Sciatic nerve (tissue), 2 donors: Measurements from ENCODE around the gene MCL1. TPM values are rescaled to one million over a fixed set of nuclear protein-coding genes. Genes with fewer than 3 reads are reported as not detected.
A peak's percentile ranks its signal among the peaks of the same experiment; 100 is the strongest.
"Not testable (repeated sequence)": the region's sequence is repeated elsewhere in the genome, so short reads cannot be mapped to it uniquely, and the experiment has no call there.

Source experiments
- ATAC-seq: fragments of 200-7000 bp; cut with Tn5 transposase; one replicate; pipeline ENCODE4 v1.9.1; 2020; ENCODE audit warnings: mild to moderate bottlenecking, moderate library complexity
- DNase-seq: peaks from one replicate; pipeline ENCODE4 v3.0.0-alpha.2; 2020; ENCODE audit warnings: low spot score
- intact Hi-C: fragments of 100-400 bp; cut with DNase I; formaldehyde crosslinking; loops from one replicate; pipeline ENCODE4 v1.14.2; 2022
- total RNA-seq: library from RNA; stranded (reverse); fragmentation: NEBNext Ultra II Directional; extraction: Animal tissue kit (Norgen Biotek cat#: 25700); gene quantifications from one replicate; pipeline ENCODE4 v1.2.1, GENCODE V29; 2021
- donor health status: DM: no; HTN: no; CAD: no.
- donor health status: DM: no; HTN: no; CAD: no.

Gene MCL1
- total RNA-seq: 214 TPM

GRCh38 chr1:150579110-150579944, at the start of gene MCL1:
Gene MCL1, minus strand, starts transcription at chr1:150579610. Its CDS starts 80 bp downstream, at chr1:150579530.
- peak; percentile 95 for ATAC-seq
- intact Hi-C loops: no loop called here
- DNase-seq: peak; percentile 95

DNA sequence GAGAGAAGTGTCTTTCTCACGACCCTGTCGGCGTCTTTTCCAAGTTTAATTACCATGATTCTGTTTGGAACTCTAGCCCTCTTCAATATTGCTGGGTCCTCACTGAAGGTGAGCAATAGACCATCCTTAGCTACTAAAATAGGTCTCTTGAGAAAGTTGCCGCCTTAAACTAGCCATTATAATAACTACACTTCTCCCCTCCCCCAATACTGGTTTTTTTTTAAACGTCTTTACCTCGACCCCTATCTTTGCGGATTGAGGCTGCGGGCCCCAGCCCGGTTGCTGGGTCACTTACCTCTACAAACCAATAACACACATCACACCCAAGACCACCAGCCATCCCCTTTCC, 49.3 kb upstream of the MCL1 start:
- DNase-seq (no peak), ATAC-seq (no peak)
- intact Hi-C loops: no loop called here

GRCh38 chr1:150627826-150628410, 48.5 kb upstream of the MCL1 start:
- intact Hi-C loops: no loop called here
- ATAC-seq (no peak), DNase-seq (no peak)

- DNase-seq (no peak), ATAC-seq (no peak)
- intact Hi-C loops: no loop called here
These were observed 46.7 kb upstream of the MCL1 start for GRCh38 chr1:150626150-150626549.

GRCh38 chr1:150624546-150624945, 45.1 kb upstream of the MCL1 start:
- intact Hi-C loops: loop anchor here (5.0 kb wide), 1 partner anchor 62 kb away; no protein-coding TSS in a partner anchor
- ATAC-seq, DNase-seq: not testable (repeated sequence)

DNA sequence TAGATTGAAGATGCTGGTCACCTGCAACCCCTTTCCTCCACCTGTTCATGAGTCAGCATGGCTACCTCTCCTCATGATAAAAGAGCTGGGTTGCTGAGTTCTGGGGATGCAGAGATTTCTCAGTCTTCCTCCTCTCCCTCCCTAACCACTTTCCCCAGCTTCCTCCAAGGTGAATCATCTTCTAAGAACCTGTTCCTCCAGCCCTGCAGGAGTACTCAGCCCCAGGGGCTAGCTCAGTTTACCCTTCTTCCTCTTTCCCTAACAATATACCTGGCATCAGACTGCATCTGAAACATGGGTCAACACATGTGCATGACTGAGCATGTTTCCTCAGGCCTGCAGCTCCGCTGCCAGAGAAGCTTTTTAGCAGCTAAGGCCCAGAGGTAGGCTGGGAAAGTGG, 44.7 kb upstream of the MCL1 start:
- not testable (repeated sequence) for ATAC-seq, DNase-seq
- intact Hi-C loops: loop anchor here (5.0 kb wide), 1 partner anchor 62 kb away; no protein-coding TSS in a partner anchor

GRCh38 chr1:150622303-150622975, 43.0 kb upstream of the MCL1 start:
- ATAC-seq: peak; percentile 84
- intact Hi-C loops: loop anchor here (5.0 kb wide), 1 partner anchor 60 kb away; no protein-coding TSS in a partner anchor
- peak; percentile 67 for DNase-seq

DNA sequence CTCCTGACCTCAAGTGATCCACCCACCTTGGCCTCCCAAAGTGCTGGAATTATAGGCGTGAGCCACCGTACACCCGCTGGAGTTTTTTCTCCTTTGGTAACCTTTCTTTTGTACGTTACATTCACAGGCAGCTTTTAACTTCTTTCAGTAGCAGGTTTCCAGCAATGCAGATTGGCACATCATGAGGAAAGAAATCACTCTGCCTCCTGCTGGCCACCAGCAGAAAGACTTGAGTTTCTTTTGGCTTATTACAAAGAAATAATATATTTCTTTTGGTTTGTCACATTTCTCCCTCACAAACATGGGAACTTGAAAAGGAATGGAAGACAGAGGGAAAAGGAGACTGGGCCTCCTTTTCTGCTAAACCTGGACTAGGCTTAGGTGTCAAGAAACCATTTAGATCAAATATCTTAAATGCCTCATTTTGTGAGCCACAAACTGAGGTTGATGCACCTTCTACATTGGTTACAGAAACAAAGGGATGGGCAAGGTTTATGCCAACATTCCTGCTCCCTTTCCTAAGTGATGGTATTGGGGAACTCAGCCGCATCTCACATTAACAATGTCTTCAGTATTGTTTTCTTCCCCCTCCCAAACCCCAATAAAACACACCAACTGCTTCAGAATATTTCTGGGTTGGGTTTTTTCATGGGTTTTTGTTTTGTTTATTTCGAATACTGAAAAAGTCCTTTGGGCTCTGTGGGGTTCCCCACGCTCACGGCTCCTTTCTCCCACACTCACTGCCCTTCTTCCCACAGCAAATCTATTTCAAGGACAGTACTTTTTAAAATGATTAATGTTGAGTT, 42.3 kb upstream of the MCL1 start:
- ATAC-seq: peak; percentile 43
- intact Hi-C loops: loop anchor here (5.0 kb wide), 1 partner anchor 59 kb away; no protein-coding TSS in a partner anchor

GRCh38 chr1:150620919-150621318, 41.5 kb upstream of the MCL1 start:
- ATAC-seq: no peak
- DNase-seq: no peak
- intact Hi-C loops: loop anchor here (5.0 kb wide), 1 partner anchor 59 kb away; no protein-coding TSS in a partner anchor

More for the DNA sequence above, 42.3 kb upstream of the MCL1 start:
- no peak for DNase-seq

GRCh38 chr1:150619576-150620509, 40.4 kb upstream of the MCL1 start:
- no peak for DNase-seq
- ATAC-seq: peak; percentile 67
- intact Hi-C loops: loop anchor here (5.0 kb wide), 1 partner anchor 58 kb away; no protein-coding TSS in a partner anchor

DNA sequence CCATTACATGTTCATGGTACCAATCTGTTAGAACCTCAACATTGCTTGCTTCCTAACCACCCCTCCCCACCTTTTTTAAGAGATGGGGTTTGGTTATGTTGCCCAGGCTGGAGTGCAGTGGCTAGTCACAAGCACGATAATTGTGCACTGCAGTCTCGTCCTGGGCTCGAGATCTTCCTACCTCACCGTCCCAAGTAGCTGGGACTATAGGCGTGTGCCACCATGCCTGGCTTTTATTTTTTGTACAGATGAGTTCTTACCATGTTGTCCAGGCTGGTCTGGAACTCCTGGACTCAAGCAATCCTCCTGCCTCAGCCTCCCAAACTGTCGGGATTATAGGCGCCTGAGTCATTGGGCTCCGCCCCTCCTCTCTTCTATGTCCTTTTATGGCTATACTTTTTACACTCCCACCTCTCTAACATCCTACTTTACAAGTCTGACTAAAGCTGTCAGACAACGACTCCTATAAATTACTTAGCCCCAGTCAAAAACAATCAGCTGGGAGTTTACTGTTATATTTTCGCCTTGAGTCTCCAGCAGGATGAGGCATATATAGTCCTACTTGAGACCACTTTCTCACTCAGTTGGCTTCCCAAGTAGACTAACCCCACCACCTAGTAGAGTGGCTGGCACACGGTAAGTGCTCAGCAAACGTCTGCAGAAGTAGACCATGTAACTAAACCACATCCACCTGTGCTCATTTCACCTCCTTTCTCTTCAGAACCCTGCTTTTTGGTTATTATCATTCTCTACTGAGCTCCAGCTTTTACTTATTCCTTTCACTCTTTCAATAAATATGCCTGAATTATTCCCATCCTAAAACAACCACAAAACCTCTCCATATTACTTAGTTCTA, 36.2 kb upstream of the MCL1 start:
- intact Hi-C loops: no loop called here
- no peak for DNase-seq
- no peak for ATAC-seq

DNA sequence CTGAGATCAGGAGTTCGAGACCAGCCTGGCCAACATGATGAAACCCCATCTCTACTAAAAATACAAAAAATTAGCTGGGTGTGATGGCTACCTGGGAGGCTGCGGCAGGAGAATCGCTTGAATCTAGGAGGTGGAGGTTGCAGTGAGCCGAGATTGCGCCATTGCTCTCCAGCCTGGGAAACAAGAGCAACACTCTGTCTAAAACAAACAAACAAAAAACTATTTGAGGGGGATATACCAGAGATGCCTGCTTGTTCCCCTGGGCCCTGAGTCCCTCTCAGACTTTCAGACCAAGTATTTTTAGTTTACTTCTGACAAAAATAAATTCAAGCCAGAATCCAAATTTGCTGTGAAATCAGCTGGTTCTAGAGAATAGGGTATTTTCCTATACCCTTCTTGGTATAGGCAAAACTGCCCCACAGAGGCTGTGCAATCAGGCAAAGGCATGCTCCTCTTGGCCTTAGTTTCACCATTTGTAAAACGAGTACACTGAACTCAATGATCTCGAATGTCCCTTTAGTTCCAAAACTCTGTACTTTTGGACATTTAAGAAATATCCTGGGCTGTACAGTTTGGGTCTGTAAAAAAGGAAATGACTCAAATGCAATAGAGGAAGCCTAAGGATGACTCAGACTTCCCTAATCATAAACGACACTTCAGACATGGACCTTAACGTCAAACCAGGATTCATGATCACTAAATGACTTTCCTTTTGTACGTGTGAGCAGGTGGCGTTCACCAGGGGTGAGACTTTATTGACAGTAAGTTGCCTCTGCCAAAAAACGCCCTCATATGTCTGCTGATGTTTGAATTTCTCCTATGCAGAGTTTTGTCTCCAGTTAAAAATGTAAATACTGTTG, 33.9 kb upstream of the MCL1 start:
- intact Hi-C loops: no loop called here
- DNase-seq (no peak), ATAC-seq (peak; percentile 67)

DNA sequence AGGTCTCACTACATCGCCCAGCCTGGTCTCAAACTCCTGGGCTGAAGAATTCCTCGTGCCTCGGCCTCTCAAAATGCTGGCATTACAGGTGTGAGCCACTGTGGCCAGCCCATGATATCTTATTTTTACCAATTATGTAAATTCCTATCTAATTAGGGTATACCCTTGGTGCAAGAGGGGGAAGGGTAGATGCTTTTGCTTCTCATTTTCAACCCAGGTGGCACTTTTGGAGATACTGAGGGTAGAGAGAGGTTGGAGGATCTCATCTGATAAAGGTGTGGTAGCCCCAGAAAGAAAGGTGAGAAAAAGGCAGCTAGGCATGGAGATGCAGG, 32.6 kb upstream of the MCL1 start:
- intact Hi-C loops: no loop called here
- DNase-seq: no peak
- no peak for ATAC-seq

GRCh38 chr1:150610576-150610975, 31.2 kb upstream of the MCL1 start:
- intact Hi-C loops: no loop called here
- DNase-seq (no peak), ATAC-seq (no peak)

DNA sequence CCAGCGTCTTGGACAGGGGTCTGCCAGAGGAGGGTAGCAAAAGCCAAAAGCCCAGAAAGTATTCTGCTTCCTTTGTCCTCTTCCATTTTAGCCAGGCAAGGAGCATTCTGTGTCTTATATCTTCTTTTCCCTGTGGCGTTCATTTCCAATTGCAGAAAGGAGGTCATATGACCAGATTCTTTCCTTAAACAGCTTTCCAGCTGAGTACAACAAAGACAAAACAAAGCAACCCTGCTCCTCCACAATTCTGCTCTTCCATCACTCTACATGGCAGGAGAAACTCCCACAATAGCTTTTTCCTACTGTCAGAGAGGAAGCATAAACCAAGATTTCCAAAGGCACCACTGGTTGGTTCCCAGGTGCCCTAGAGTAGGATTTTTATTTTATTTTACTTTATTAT, 30.3 kb upstream of the MCL1 start:
- intact Hi-C loops: no loop called here
- no peak for DNase-seq
- ATAC-seq: no peak

GRCh38 chr1:150606463-150607142, 27.2 kb upstream of the MCL1 start:
- intact Hi-C loops: no loop called here
- DNase-seq: no peak
- ATAC-seq: no peak
